SK-N-SH (cell line): ENCODE data around the gene PPARGC1A. TPM values are rescaled to one million over a fixed set of nuclear protein-coding genes. Genes with fewer than 3 reads are reported as not detected.

Source experiments
- CTCF ChIA-PET: fragments of 300-600, 350-600 bp; formaldehyde crosslinking; extraction: SDS; loops from one replicate; lab custom pipeline; 2021; lab: Yijun Ruan, JAX
- POLR2A ChIA-PET: fragments of 350-600 bp; sonication (Branson Sonifier 250); formaldehyde crosslinking; extraction: SDS; loops from one replicate; lab custom pipeline; 2020; ENCODE audit warnings: antibody characterized with exemption, inconsistent platforms; lab: Yijun Ruan, JAX
- DNase-seq: peaks from one replicate; pipeline ENCODE4 v3.0.0; 2012
- H2AFZ ChIP-seq: fragments of 200-600 bp; sonication (generic); 2 replicates; pipeline ENCODE4 v1.8.1; 2016; ENCODE audit warnings: antibody characterized with exemption, mild to moderate bottlenecking, low read depth
- H3F3A ChIP-seq: fragments of 200-600 bp; sonication (generic); replicated peaks from 2 replicates; pipeline ENCODE3; 2016; ENCODE audit warnings: antibody characterized with exemption, mild to moderate bottlenecking; ENCODE audit not compliant: insufficient read depth
- H3K27ac ChIP-seq, 2 experiments: fragments of 200-500 bp in 1 of 2; fragments of 200-600 bp in 1 of 2; sonication (Bioruptor generic) in 1 of 2; sonication (generic), shearing (Covaris generic) in 1 of 2; 2 replicates each; pipeline versions ENCODE4 v1.5.1 to v1.6.1; 2014 to 2016; ENCODE audit warnings: low read depth in 2 of 2, inconsistent platforms in 1 of 2, low read length in 1 of 2, mild to moderate bottlenecking in 1 of 2, mixed read lengths in 1 of 2
- H3K27me3 ChIP-seq: fragments of 200-600 bp; sonication (generic), shearing (Covaris generic); 2 replicates; pipeline ENCODE4 v1.6.1; 2016; ENCODE audit warnings: mixed run types; ENCODE audit not compliant: insufficient read depth
- H3K36me3 ChIP-seq, 2 experiments: fragments of 200-500 bp in 1 of 2; fragments of 200-600 bp in 1 of 2; sonication (Bioruptor generic) in 1 of 2; sonication (generic) in 1 of 2; replicated peaks in 1 of 2; 2 replicates each; pipeline versions ENCODE3 to v1.5.1; 2014 to 2016; ENCODE audit warnings: low read length in 1 of 2, mild to moderate bottlenecking in 1 of 2; ENCODE audit not compliant: insufficient read depth in 2 of 2, control insufficient read depth in 1 of 2
- H3K4me1 ChIP-seq, 2 experiments: fragments of 200-500 bp in 1 of 2; fragments of 200-600 bp in 1 of 2; sonication (Bioruptor generic) in 1 of 2; sonication (generic), shearing (Covaris generic) in 1 of 2; 2 replicates each; pipeline versions ENCODE4 v1.5.1 to v1.6.1; 2014 to 2016; ENCODE audit warnings: low read depth in 1 of 2, low read length in 1 of 2, mixed run types in 1 of 2; ENCODE audit not compliant: insufficient read depth in 2 of 2, control insufficient read depth in 1 of 2
- H3K4me2 ChIP-seq: fragments of 200-600 bp; sonication (generic), shearing (Covaris generic); 2 replicates; pipeline ENCODE4 v1.6.1; 2017; ENCODE audit warnings: mixed run types
- H3K4me3 ChIP-seq, 2 experiments: fragments of 200-500 bp in 1 of 2; fragments of 200-600 bp in 1 of 2; sonication (Bioruptor generic) in 1 of 2; sonication (generic), shearing (Covaris generic) in 1 of 2; 2 replicates each; pipeline versions ENCODE4 v1.5.1 to v1.8.1; 2014 to 2016; ENCODE audit warnings: low read depth in 2 of 2, inconsistent platforms in 1 of 2, low read length in 1 of 2, mild to moderate bottlenecking in 1 of 2, mixed read lengths in 1 of 2, moderate library complexity in 1 of 2
- H3K79me2 ChIP-seq: fragments of 200-600 bp; sonication (generic); 2 replicates; pipeline ENCODE4 v1.8.1; 2017; ENCODE audit warnings: mild to moderate bottlenecking; ENCODE audit not compliant: insufficient read depth
- H3K9ac ChIP-seq: fragments of 200-600 bp; sonication (generic); 2 replicates; pipeline ENCODE4 v1.6.1; 2017; ENCODE audit warnings: mixed run types
- H3K9me2 ChIP-seq: fragments of 200-600 bp; sonication (generic); 2 replicates; pipeline ENCODE4 v1.6.1; 2017; ENCODE audit warnings: mixed run types
- H3K9me3 ChIP-seq: fragments of 200-600 bp; sonication (generic); 2 replicates; pipeline ENCODE4 v1.6.1; 2017; ENCODE audit warnings: mixed run types, mild to moderate bottlenecking, moderate library complexity
- H4K20me1 ChIP-seq: fragments of 200-600 bp; sonication (generic); 2 replicates; pipeline ENCODE4 v1.6.1; 2017; ENCODE audit warnings: mild to moderate bottlenecking, mixed run types; ENCODE audit not compliant: insufficient read depth
- CHD2 ChIP-seq: fragments of 150-350 bp; IDR thresholded peaks from 2 replicates; pipeline ENCODE4 v1.6.1; 2018; ENCODE audit warnings: low read length; ENCODE audit not compliant: partially characterized antibody
- ELF1 ChIP-seq: IDR thresholded peaks from 2 replicates; pipeline ENCODE4 v1.4.0; 2012
- FOSL2 ChIP-seq: IDR thresholded peaks from 2 replicates; pipeline ENCODE4 v1.4.0; 2012; ENCODE audit warnings: low read depth, mild to moderate bottlenecking, moderate library complexity, borderline replicate concordance
- FOXJ3 ChIP-seq: sonication (generic); formaldehyde crosslinking; IDR thresholded peaks from 2 replicates; pipeline ENCODE4 v1.5.1; 2020; ENCODE audit warnings: mild to moderate bottlenecking, missing genetic modification reagents
- GATA2 ChIP-seq: sonication (generic); formaldehyde crosslinking; IDR thresholded peaks from 2 replicates; pipeline ENCODE4 v1.5.0; 2020; ENCODE audit warnings: mild to moderate bottlenecking, missing genetic modification reagents
- JUND ChIP-seq: IDR thresholded peaks from 2 replicates; pipeline ENCODE4 v1.4.0; 2012
- MEF2A ChIP-seq: IDR thresholded peaks from 2 replicates; pipeline ENCODE4 v1.4.0; 2012; ENCODE audit warnings: low read depth, borderline replicate concordance
- NFIC ChIP-seq: IDR thresholded peaks from 2 replicates; pipeline ENCODE4 v1.4.0; 2012; ENCODE audit warnings: borderline replicate concordance
- NRF1 ChIP-seq: IDR thresholded peaks from 2 replicates; pipeline ENCODE4 v1.6.1; 2012; ENCODE audit warnings: low read depth, mild to moderate bottlenecking, low read length
- POLR2AphosphoS5 ChIP-seq: IDR thresholded peaks from 2 replicates; pipeline ENCODE4 v1.6.1; 2012; ENCODE audit warnings: low read depth, low read length
- RAD21 ChIP-seq: IDR thresholded peaks from 2 replicates; pipeline ENCODE4 v1.6.1; 2012; ENCODE audit warnings: mild to moderate bottlenecking, low read length
- RXRA ChIP-seq: IDR thresholded peaks from 2 replicates; pipeline ENCODE4 v1.4.0; 2012; ENCODE audit warnings: low read depth, mild to moderate bottlenecking, borderline replicate concordance
- SMC3 ChIP-seq: IDR thresholded peaks from 2 replicates; pipeline ENCODE4 v1.6.1; 2012; ENCODE audit warnings: low read depth, low read length, improper control_type of control experiment
- TEAD4 ChIP-seq: IDR thresholded peaks from 2 replicates; pipeline ENCODE4 v1.4.0; 2012; ENCODE audit warnings: mild to moderate bottlenecking, borderline replicate concordance; ENCODE audit not compliant: insufficient read depth
- YY1 ChIP-seq: IDR thresholded peaks from 2 replicates; pipeline ENCODE4 v1.4.0; 2012; ENCODE audit warnings: low read depth, mild to moderate bottlenecking
- polyA plus RNA-seq, 3 experiments: library from polyadenylated mRNA; depleted of rRNA; stranded (reverse); fragments of >200 nt; gene quantifications; 2 replicates each; pipeline ENCODE4 v1.2.3, GENCODE V29; 2012
- TF ChIP-seq, protein P1 (sequence below): IDR thresholded peaks from 2 replicates; pipeline ENCODE4 v1.4.0; 2012; ENCODE audit warnings: low read depth, borderline replicate concordance
- TF ChIP-seq, protein P2 (sequence below): fragments of 200-600 bp; sonication (generic); IDR thresholded peaks from 2 replicates; pipeline ENCODE4 v1.6.1; 2017; ENCODE audit warnings: antibody characterized with exemption, mild to moderate bottlenecking, moderate library complexity
- TF ChIP-seq, protein P3 (sequence below): IDR thresholded peaks from 2 replicates; pipeline ENCODE4 v1.6.1; 2012; ENCODE audit warnings: mild to moderate bottlenecking, low read depth, low read length, moderate library complexity
- TF ChIP-seq, protein P4 (sequence below): fragments of 150-350 bp; IDR thresholded peaks from 2 replicates; pipeline ENCODE4 v1.6.1; 2017; ENCODE audit warnings: antibody characterized with exemption, low read length, low read depth, borderline replicate concordance
- TF ChIP-seq, protein P5 (sequence below): IDR thresholded peaks from 2 replicates; pipeline ENCODE4 v1.4.0; 2012; ENCODE audit warnings: low read depth

The PPARGC1A gene
- polyA plus RNA-seq, 1 of the 3 experiments (the other 2 are of a cell fraction), result 0.07 TPM

DNA sequence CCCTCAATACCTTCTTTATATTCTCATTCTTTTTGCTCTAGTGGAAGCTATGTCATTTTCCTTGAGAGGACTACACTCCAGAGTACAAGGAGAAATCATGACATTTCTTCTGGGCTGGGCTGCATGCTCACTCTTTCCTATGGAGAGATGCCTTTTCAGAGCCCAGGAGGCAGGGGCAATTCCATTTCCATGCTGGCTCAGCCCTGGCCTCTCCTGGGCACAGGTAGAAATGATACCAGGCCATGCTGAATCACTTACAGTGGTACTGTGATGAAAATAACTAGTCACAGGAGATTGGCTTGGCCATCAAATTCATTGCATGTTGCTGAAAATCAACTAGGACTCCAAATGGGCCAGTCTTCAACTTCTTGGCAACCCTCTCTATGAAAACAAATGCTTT is 34.0 kb upstream of the PPARGC1A start:
- no peak overlapping the region for H3K9ac ChIP-seq
- H3K4me3 ChIP-seq, result no peak overlapping the region
- no peaks in the 10 kb centered on the region for H4K20me1 ChIP-seq
- H3K9me3 ChIP-seq, result no peaks in the 10 kb centered on the region
- H3K27ac ChIP-seq, result no peak overlapping the region
- no peaks in the 10 kb centered on the region for H3K27me3 ChIP-seq
- H3K4me1 ChIP-seq, result no peaks in the 10 kb centered on the region
- TF ChIP-seq POLR2AphosphoS5 (no peak), RXRA (no peak), SMC3 (no peak), NFIC (no peak), FOXJ3 (CRISPR knock-in tag) (no peak), MEF2A (no peak), RAD21 (no peak), NRF1 (no peak), GATA2 (no peak), CHD2 (no peak), ELF1 (no peak), FOSL2 (no peak), JUND (no peak), YY1 (no peak), TEAD4 (no peak)
- TF ChIP-seq, protein P1, sequence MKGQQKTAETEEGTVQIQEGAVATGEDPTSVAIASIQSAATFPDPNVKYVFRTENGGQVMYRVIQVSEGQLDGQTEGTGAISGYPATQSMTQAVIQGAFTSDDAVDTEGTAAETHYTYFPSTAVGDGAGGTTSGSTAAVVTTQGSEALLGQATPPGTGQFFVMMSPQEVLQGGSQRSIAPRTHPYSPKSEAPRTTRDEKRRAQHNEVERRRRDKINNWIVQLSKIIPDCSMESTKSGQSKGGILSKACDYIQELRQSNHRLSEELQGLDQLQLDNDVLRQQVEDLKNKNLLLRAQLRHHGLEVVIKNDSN, result no peak
- TF ChIP-seq, protein P2, sequence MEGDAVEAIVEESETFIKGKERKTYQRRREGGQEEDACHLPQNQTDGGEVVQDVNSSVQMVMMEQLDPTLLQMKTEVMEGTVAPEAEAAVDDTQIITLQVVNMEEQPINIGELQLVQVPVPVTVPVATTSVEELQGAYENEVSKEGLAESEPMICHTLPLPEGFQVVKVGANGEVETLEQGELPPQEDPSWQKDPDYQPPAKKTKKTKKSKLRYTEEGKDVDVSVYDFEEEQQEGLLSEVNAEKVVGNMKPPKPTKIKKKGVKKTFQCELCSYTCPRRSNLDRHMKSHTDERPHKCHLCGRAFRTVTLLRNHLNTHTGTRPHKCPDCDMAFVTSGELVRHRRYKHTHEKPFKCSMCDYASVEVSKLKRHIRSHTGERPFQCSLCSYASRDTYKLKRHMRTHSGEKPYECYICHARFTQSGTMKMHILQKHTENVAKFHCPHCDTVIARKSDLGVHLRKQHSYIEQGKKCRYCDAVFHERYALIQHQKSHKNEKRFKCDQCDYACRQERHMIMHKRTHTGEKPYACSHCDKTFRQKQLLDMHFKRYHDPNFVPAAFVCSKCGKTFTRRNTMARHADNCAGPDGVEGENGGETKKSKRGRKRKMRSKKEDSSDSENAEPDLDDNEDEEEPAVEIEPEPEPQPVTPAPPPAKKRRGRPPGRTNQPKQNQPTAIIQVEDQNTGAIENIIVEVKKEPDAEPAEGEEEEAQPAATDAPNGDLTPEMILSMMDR, result no peak
- TF ChIP-seq, protein P3, sequence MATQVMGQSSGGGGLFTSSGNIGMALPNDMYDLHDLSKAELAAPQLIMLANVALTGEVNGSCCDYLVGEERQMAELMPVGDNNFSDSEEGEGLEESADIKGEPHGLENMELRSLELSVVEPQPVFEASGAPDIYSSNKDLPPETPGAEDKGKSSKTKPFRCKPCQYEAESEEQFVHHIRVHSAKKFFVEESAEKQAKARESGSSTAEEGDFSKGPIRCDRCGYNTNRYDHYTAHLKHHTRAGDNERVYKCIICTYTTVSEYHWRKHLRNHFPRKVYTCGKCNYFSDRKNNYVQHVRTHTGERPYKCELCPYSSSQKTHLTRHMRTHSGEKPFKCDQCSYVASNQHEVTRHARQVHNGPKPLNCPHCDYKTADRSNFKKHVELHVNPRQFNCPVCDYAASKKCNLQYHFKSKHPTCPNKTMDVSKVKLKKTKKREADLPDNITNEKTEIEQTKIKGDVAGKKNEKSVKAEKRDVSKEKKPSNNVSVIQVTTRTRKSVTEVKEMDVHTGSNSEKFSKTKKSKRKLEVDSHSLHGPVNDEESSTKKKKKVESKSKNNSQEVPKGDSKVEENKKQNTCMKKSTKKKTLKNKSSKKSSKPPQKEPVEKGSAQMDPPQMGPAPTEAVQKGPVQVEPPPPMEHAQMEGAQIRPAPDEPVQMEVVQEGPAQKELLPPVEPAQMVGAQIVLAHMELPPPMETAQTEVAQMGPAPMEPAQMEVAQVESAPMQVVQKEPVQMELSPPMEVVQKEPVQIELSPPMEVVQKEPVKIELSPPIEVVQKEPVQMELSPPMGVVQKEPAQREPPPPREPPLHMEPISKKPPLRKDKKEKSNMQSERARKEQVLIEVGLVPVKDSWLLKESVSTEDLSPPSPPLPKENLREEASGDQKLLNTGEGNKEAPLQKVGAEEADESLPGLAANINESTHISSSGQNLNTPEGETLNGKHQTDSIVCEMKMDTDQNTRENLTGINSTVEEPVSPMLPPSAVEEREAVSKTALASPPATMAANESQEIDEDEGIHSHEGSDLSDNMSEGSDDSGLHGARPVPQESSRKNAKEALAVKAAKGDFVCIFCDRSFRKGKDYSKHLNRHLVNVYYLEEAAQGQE, result no peak
- TF ChIP-seq, protein P4, sequence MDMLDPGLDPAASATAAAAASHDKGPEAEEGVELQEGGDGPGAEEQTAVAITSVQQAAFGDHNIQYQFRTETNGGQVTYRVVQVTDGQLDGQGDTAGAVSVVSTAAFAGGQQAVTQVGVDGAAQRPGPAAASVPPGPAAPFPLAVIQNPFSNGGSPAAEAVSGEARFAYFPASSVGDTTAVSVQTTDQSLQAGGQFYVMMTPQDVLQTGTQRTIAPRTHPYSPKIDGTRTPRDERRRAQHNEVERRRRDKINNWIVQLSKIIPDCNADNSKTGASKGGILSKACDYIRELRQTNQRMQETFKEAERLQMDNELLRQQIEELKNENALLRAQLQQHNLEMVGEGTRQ, result no peak
- TF ChIP-seq, protein P5, sequence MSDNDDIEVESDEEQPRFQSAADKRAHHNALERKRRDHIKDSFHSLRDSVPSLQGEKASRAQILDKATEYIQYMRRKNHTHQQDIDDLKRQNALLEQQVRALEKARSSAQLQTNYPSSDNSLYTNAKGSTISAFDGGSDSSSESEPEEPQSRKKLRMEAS, result no peak
- POLR2A ChIA-PET, result no interaction called here
- no peaks in the 10 kb centered on the region for H3K79me2 ChIP-seq
- no peaks in the 10 kb centered on the region for H3F3A ChIP-seq
- H2AFZ ChIP-seq, result no peak overlapping the region
- no peaks in the 10 kb centered on the region for H3K36me3 ChIP-seq
- H3K9me2 ChIP-seq, result no peaks in the 10 kb centered on the region
- H3K4me2 ChIP-seq, result no peak overlapping the region
- DNase-seq, result no peak
- CTCF ChIA-PET, result no interaction called here
